IPS DF 6.9 (cell line): ENCODE measurements around the gene COL9A3.

Source experiments
- DNase-seq: peaks from one replicate; pipeline ENCODE4 v3.0.0-alpha.2; 2013; ENCODE audit warnings: low read depth, low spot score
- H3K27ac ChIP-seq: one replicate; pipeline ENCODE4 v1.5.1; 2013; ENCODE audit warnings: low read length, control low read depth
- H3K27me3 ChIP-seq: 2 replicates; pipeline ENCODE4 v1.6.1; 2013; ENCODE audit warnings: mild to moderate bottlenecking, low read length; ENCODE audit not compliant: control insufficient read depth, insufficient read depth
- H3K36me3 ChIP-seq: 2 replicates; pipeline ENCODE4 v1.6.1; 2013; ENCODE audit warnings: low read length; ENCODE audit not compliant: control insufficient read depth, insufficient read depth
- H3K4me1 ChIP-seq: 2 replicates; pipeline ENCODE4 v1.6.1; 2013; ENCODE audit warnings: low read length; ENCODE audit not compliant: control insufficient read depth, insufficient read depth
- H3K4me3 ChIP-seq: 2 replicates; pipeline ENCODE4 v1.5.1; 2013; ENCODE audit warnings: mild to moderate bottlenecking, low read length
- H3K9me3 ChIP-seq: 2 replicates; pipeline ENCODE4 v1.6.1; 2013; ENCODE audit warnings: low read length, inconsistent platforms; ENCODE audit not compliant: control insufficient read depth, insufficient read depth
- WGBS: extraction: QIAGEN DNeasy Blood & Tissue Kit; methylation state at CpG from one replicate; pipeline ENCODE4 v1.1.7; 2013; ENCODE audit warnings: mixed read lengths, missing lambda C conversion rate; ENCODE audit not compliant: insufficient read length, insufficient coverage; 5-methylcytosine and 5-hydroxymethylcytosine counted together

The COL9A3 gene

GRCh38 chr20:62816884-62817873 is at the start of gene COL9A3:
Gene COL9A3 (plus strand): TSS chr20:62817050. CDS start chr20:62817065, 15 bp downstream.
- Histone ChIP-seq H3K4me3 (peak within 1 kb of the TSS; percentile 60; the same call in 1 of the 2 replicates), H3K36me3 (peaks cover 10% of the 10 kb centered on the region; the same call in 1 of the 2 replicates), H3K27me3 (no peaks in the 10 kb centered on the region), H3K9me3 (no peaks in the 10 kb centered on the region), H3K4me1 (peaks cover 7% of the 10 kb centered on the region), H3K27ac (no peak within 1 kb of the TSS)
- WGBS, result no CpG with 5 or more reads among the region's 108 CpGs
- DNase-seq, result no peak

- Histone ChIP-seq H3K36me3 (no peaks in the 10 kb centered on the region), H3K9me3 (no peaks in the 10 kb centered on the region), H3K4me3 (no peak overlapping the region), H3K4me1 (peaks cover 2% of the 10 kb centered on the region; the same call in 1 of the 2 replicates), H3K27me3 (no peaks in the 10 kb centered on the region), H3K27ac (no peak overlapping the region)
- WGBS, result no CpG with 5 or more reads among the region's 8 CpGs
- no peak for DNase-seq
These were observed 48.7 kb upstream of the COL9A3 start for GRCh38 chr20:62768234-62768546.

- H3K4me1 ChIP-seq, result peaks cover 2% of the 10 kb centered on the region; the same call in 1 of the 2 replicates
- no peak for DNase-seq
- no peaks in the 10 kb centered on the region for H3K9me3 ChIP-seq
- H3K4me3 ChIP-seq, result no peak overlapping the region
- no peaks in the 10 kb centered on the region for H3K27me3 ChIP-seq
- H3K27ac ChIP-seq, result no peak overlapping the region
- H3K36me3 ChIP-seq, result no peaks in the 10 kb centered on the region
- no CpG with 5 or more reads among the region's 21 CpGs for WGBS
These were observed 48.1 kb upstream of the COL9A3 start for GRCh38 chr20:62768551-62769287.

GRCh38 chr20:62769346-62770071 is 47.3 kb upstream of the COL9A3 start:
- Histone ChIP-seq H3K4me3 (no peak overlapping the region), H3K27ac (no peak overlapping the region), H3K4me1 (peaks cover 2% of the 10 kb centered on the region; the same call in 1 of the 2 replicates), H3K36me3 (no peaks in the 10 kb centered on the region), H3K9me3 (no peaks in the 10 kb centered on the region), H3K27me3 (no peaks in the 10 kb centered on the region)
- no CpG with 5 or more reads among the region's 16 CpGs for WGBS
- DNase-seq, result no peak

- H3K4me3 ChIP-seq, result no peak overlapping the region
- H3K27me3 ChIP-seq, result no peaks in the 10 kb centered on the region
- no peak overlapping the region for H3K27ac ChIP-seq
- no peak for DNase-seq
- H3K4me1 ChIP-seq, result peaks cover 2% of the 10 kb centered on the region; the same call in 1 of the 2 replicates
- H3K9me3 ChIP-seq, result no peaks in the 10 kb centered on the region
- no CpG with 5 or more reads among the region's 20 CpGs for WGBS
- H3K36me3 ChIP-seq, result no peaks in the 10 kb centered on the region
These were observed 46.5 kb upstream of the COL9A3 start for GRCh38 chr20:62770111-62770910.

GRCh38 chr20:62770916-62771315 is 45.9 kb upstream of the COL9A3 start:
- no peaks in the 10 kb centered on the region for H3K27me3 ChIP-seq
- no peak overlapping the region for H3K4me3 ChIP-seq

GRCh38 chr20:62771396-62772102 is 45.3 kb upstream of the COL9A3 start:
- Histone ChIP-seq H3K27ac (no peak overlapping the region), H3K4me1 (peaks cover 4% of the 10 kb centered on the region), H3K36me3 (no peaks in the 10 kb centered on the region), H3K4me3 (no peak overlapping the region), H3K9me3 (no peaks in the 10 kb centered on the region), H3K27me3 (no peaks in the 10 kb centered on the region)
- no CpG with 5 or more reads among the region's 25 CpGs for whole genome bisulfite sequencing
- no peak for DNase-seq

More at GRCh38 chr20:62770916-62771315, 45.9 kb upstream of the COL9A3 start:
- no peaks in the 10 kb centered on the region for H3K36me3 ChIP-seq
- H3K4me1 ChIP-seq, result peaks cover 2% of the 10 kb centered on the region; the same call in 1 of the 2 replicates
- H3K27ac ChIP-seq, result no peak overlapping the region
- no peak for DNase-seq
- no CpG with 5 or more reads among the region's 14 CpGs for WGBS
- H3K9me3 ChIP-seq, result no peaks in the 10 kb centered on the region

- no peaks in the 10 kb centered on the region for H3K9me3 ChIP-seq
- peaks cover 4% of the 10 kb centered on the region for H3K4me1 ChIP-seq
- DNase-seq, result no peak
- WGBS, result no CpG with 5 or more reads among the region's 23 CpGs
- H3K36me3 ChIP-seq, result no peaks in the 10 kb centered on the region
- no peak overlapping the region for H3K27ac ChIP-seq
- H3K27me3 ChIP-seq, result no peaks in the 10 kb centered on the region
- H3K4me3 ChIP-seq, result no peak overlapping the region
These were observed 44.7 kb upstream of the COL9A3 start for GRCh38 chr20:62772103-62772611.

GRCh38 chr20:62772619-62772989 is 44.2 kb upstream of the COL9A3 start:
- Histone ChIP-seq H3K27ac (no peak overlapping the region), H3K9me3 (no peaks in the 10 kb centered on the region), H3K4me1 (peaks cover 4% of the 10 kb centered on the region), H3K36me3 (no peaks in the 10 kb centered on the region), H3K4me3 (no peak overlapping the region), H3K27me3 (no peaks in the 10 kb centered on the region)
- no peak for DNase-seq
- WGBS, result no CpG with 5 or more reads among the region's 11 CpGs
